Body of pancreas (tissue), 4 donors: ENCODE data around the gene R3HDM2. TPM values are rescaled to one million over a fixed set of nuclear protein-coding genes. Genes with fewer than 3 reads are reported as not detected.
"Not testable (repeated sequence)": the region's sequence is repeated elsewhere in the genome, so short reads cannot be mapped to it uniquely, and the experiment has no call there.

Experiments
- ATAC-seq: fragments of 150-250 bp; one replicate; pipeline ENCODE4 v1.9.1; 2016
- DNase-seq, 4 donors: peaks; one replicate each; pipeline ENCODE4 v3.0.0-alpha.2; 2019
- H3K27ac ChIP-seq, 4 donors: fragments of 200-600 bp; sonication (generic); 1 replicate in 3 of 4; 2 replicates in 1 of 4; pipeline versions ENCODE4 v1.5.1 to v1.6.1; 2016 to 2019; ENCODE audit warnings: mild to moderate bottlenecking in 1 of 4, mixed read lengths in 1 of 4, moderate library complexity in 1 of 4
- H3K27me3 ChIP-seq, 2 donors: fragments of 200-600 bp; sonication (generic); one replicate each; pipeline ENCODE4 v1.6.0; 2016; ENCODE audit warnings: mild to moderate bottlenecking in 1 of 2
- H3K36me3 ChIP-seq, 2 donors: fragments of 200-600 bp; sonication (generic); replicated peaks in 1 of 2; 2 replicates each; pipeline ENCODE4 v1.5.1; 2016; ENCODE audit warnings: low read depth in 2 of 2; ENCODE audit not compliant: insufficient read depth in 1 of 2
- H3K4me1 ChIP-seq: fragments of 200-600 bp; sonication (generic); one replicate; pipeline ENCODE4 v1.6.0; 2016
- H3K4me3 ChIP-seq, 2 donors: fragments of 200-600 bp; sonication (generic); 1 replicate in 1 of 2; 2 replicates in 1 of 2; pipeline ENCODE4 v1.5.1; 2016 to 2019
- H3K9me3 ChIP-seq, 3 donors: fragments of 200-600 bp; sonication (generic); 1 replicate in 2 of 3; 2 replicates in 1 of 3; pipeline ENCODE4 v1.5.1; 2016
- POLR2A ChIP-seq, 3 donors: fragments of 450-650 bp; IDR thresholded peaks; one replicate each; pipeline ENCODE4 v1.6.1; 2016; ENCODE audit warnings: antibody characterized with exemption in 3 of 3, mild to moderate bottlenecking in 2 of 3
- WGBS, 2 donors: methylation state at CpG; one replicate each; pipeline ENCODE4 v1.1.5; 2017; 5-methylcytosine and 5-hydroxymethylcytosine counted together
- intact Hi-C: fragments of 100-400 bp; cut with DNase I; formaldehyde crosslinking; loops from one replicate; pipeline ENCODE4 v1.15.1; 2023
- total RNA-seq, 2 donors: library from RNA; depleted of rRNA; stranded (reverse); fragments of >200 nt; gene quantifications; one replicate each; pipeline ENCODE4 v1.1.0, GENCODE V29; 2016
- TF ChIP-seq, protein P1 (sequence below), 7 experiments: fragments of 450-650 bp in 4 of 7; fragments of 200-600 bp in 3 of 7; sonication (generic) in 3 of 7; IDR thresholded peaks; one replicate each; pipeline ENCODE4 v1.5.1; 2016 to 2019; ENCODE audit warnings: antibody characterized with exemption in 7 of 7

The R3HDM2 gene
- total RNA-seq, 2 donors from 2014 or later: 16.1 to 41.9 TPM

DNA sequence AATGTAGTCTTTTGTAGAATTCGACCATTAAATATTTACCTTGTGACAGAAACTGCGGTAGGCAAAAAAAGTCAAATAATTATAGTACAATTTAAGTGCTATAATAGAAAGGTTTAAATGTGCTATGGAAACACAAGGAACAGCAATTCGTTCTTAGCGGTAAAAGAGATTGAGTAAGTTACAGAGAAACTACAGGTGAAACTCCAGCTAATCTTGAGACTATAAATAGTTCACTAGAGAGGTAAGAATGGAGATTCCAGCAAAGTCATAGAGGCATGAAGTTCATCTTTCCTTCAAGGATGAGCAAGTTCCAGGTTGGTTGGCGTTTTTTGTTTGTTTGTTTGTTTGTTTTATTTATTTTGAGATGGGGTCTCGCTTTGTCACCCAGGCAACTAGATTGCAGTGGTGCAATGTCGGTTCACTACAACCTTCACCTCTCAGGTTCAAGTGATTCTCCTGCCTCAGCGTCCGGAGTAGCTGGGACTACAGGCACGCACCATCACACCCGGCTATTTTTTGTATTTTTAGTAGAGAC is 878 bp upstream of the R3HDM2 start:
- Histone ChIP-seq H3K9me3 (no peaks in the 10 kb centered on the region), H3K4me3 (peak overlapping the region in 1 of 2 donors; percentile 25), H3K27ac (peak overlapping the region; percentile 86 to 95 (median 90)), H3K27me3 (no peaks in the 10 kb centered on the region), H3K36me3 (no peaks in the 10 kb centered on the region), H3K4me1 (peaks cover 24% of the 10 kb centered on the region)
- WGBS, 2 donors: 45 to 54% methylated on average over 11 of the region's 11 CpGs
- DNase-seq (no peak), ATAC-seq (no peak)
- no peak for TF ChIP-seq POLR2A (IDR thresholded peaks at IDR 0.05)
- TF ChIP-seq, protein P1, sequence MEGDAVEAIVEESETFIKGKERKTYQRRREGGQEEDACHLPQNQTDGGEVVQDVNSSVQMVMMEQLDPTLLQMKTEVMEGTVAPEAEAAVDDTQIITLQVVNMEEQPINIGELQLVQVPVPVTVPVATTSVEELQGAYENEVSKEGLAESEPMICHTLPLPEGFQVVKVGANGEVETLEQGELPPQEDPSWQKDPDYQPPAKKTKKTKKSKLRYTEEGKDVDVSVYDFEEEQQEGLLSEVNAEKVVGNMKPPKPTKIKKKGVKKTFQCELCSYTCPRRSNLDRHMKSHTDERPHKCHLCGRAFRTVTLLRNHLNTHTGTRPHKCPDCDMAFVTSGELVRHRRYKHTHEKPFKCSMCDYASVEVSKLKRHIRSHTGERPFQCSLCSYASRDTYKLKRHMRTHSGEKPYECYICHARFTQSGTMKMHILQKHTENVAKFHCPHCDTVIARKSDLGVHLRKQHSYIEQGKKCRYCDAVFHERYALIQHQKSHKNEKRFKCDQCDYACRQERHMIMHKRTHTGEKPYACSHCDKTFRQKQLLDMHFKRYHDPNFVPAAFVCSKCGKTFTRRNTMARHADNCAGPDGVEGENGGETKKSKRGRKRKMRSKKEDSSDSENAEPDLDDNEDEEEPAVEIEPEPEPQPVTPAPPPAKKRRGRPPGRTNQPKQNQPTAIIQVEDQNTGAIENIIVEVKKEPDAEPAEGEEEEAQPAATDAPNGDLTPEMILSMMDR (IDR thresholded peaks at IDR 0.05): no peak
- intact Hi-C loops: no loop called here

DNA sequence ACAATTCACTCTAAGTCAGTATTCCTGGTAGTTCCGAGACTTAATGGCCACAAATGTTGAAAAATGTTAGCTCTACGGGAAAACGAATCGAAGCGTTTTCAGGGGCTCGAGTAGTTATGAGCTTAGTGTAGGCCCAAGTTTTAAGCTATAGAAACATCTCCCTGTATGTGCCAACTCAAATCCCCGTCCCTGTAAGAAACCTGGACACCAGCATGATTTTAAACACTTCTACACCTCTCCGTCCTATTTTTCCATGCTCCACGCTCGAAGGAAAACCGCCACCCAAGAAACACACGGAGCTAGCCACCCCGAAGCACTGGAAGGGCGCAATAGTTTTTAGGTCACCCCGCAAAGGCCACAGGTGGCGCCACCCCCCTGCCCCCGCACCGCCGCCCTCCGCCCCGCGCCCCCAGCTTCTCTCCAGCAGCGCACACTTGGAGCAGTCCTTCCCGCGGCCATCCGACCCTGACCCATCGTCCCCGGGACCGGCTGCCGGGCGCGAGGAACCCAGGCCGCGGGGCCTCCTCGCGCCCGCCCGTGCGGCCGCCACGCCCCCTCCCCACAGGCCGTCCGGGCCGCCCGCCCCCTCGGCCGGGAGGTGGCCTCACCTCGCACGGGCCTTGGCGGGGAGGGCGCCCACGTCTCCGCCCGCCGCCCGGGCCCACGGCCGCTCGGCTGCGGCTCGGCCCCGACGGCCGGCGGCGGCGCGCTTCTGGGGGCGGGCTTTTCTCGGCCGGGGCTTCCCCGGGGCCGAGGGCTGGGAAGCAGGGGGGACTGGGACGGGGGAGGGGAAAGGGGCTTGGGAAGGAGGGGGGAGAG is 522 bp downstream of the R3HDM2 start:
- WGBS, 2 donors: 0 to 1% methylated on average over 20 to 43 of the region's 74 CpGs
- Histone ChIP-seq H3K9me3 (no peaks in the 10 kb centered on the region), H3K4me3 (peak overlapping the region; percentile 27 to 28), H3K27me3 (no peaks in the 10 kb centered on the region), H3K4me1 (peaks cover 24% of the 10 kb centered on the region), H3K27ac (peak overlapping the region; percentile 86 to 95 (median 90)), H3K36me3 (no peaks in the 10 kb centered on the region)
- intact Hi-C loops: no loop called here
- TF ChIP-seq, protein P1 (IDR thresholded peaks at IDR 0.05): peak in 1 of 7 experiments; percentile 8
- no peak for TF ChIP-seq POLR2A (IDR thresholded peaks at IDR 0.05)
- ATAC-seq (peak; percentile 73), DNase-seq (peak in 2 of 4 donors; percentile 49 to 63)

DNA sequence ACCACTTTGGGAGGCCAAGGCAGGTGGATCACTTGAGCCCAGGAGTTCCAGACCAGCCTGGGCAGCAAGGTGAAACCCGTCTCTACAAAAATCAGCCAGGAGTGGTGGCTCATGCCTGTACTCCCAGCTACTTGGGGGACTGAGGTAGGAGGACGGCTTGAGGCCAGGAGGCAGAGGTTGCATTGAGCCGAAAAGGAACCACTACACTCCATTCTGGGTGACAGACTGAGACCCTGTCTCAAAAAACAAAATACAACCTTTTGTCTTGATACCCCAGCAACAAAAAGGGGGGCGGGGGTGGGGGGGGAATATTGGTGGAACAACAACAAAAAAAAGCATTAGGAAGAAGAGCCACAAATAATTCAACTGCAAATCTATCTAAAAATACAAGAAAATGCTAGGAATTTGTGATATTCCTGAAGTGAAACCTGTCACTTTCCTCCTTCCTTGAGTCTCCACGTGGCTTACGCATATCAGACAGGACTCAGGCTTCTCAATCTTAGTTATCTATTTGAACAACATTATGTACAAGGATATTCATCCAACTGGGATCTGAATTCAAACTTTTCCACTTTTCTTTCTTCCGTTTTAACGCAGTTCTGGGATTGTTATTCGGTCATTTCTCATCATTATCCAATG is 1.3 kb downstream of the R3HDM2 start:
- Histone ChIP-seq H3K4me3 (peak overlapping the region; percentile 27 to 28), H3K36me3 (no peaks in the 10 kb centered on the region), H3K27ac (peak overlapping the region; percentile 86 to 95 (median 90)), H3K27me3 (no peaks in the 10 kb centered on the region), H3K4me1 (peaks cover 22% of the 10 kb centered on the region), H3K9me3 (no peaks in the 10 kb centered on the region)
- ATAC-seq (no peak), DNase-seq (no peak)
- intact Hi-C loops: no loop called here
- 25 to 27% methylated on average over 8 to 9 of the region's 9 CpGs for WGBS, 2 donors
- no peak for TF ChIP-seq POLR2A (IDR thresholded peaks at IDR 0.05)
- TF ChIP-seq, protein P1 (IDR thresholded peaks at IDR 0.05): no peak

DNA sequence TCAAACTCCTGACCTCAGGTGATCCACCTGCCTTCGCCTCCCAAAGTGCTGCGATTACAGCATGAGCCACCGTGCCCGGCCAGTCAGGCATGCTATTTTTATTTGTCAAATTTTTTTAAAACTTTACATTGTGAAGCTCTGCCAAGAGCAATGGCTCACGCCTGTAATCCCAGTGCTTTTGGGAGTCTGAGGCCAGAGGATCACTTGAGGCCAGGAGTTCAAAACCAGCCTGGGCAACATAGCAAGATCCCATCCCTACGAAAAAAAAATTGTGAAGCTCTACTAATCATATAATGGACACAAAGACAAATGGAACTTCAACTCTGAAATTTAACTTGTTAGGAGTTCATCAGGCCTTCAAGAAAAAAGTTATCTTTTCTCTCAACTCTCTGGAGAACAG is 1.9 kb downstream of the R3HDM2 start:
- DNase-seq (no peak), ATAC-seq (no peak)
- TF ChIP-seq, protein P1 (IDR thresholded peaks at IDR 0.05): no peak
- no peak for TF ChIP-seq POLR2A (IDR thresholded peaks at IDR 0.05)
- WGBS, 2 donors: 58 to 80% methylated on average over 6 of the region's 6 CpGs
- intact Hi-C loops: no loop called here
- no peaks in the 10 kb centered on the region for H3K27me3 ChIP-seq
- H3K4me1 ChIP-seq: peaks cover 19% of the 10 kb centered on the region
- no peak overlapping the region for H3K4me3 ChIP-seq
- H3K27ac ChIP-seq: peak overlapping the region in 2 of 4 donors; percentile 86 to 92
- H3K36me3 ChIP-seq: no peaks in the 10 kb centered on the region
- no peaks in the 10 kb centered on the region for H3K9me3 ChIP-seq

DNA sequence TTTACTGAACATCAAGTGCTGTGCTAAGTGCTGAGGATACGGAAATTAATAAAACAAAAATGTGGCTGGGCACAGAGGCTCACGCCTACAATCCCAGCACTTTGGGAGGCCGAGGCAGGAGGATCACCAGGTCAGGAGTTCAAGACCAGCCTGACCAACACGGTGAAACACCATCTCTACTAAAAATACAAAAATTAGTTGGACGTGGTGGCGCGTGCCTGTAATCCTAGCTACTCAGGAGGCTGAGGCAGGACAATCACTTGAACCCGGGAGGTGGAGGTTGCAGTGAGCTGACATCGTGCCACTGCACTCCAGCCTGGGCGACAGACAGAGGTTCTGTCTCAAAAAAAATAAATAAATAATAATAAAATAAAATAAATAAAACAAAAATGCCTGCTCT is 3.9 kb downstream of the R3HDM2 start:
- DNase-seq, ATAC-seq, H3K4me3 ChIP-seq, H3K27me3 ChIP-seq, intact Hi-C loops, H3K27ac ChIP-seq, H3K36me3 ChIP-seq, H3K9me3 ChIP-seq: not testable (repeated sequence)
- 94 to 98% methylated on average over 10 of the region's 10 CpGs for WGBS, 2 donors
- H3K4me1 ChIP-seq: peaks cover 16% of the 10 kb centered on the region
